Left colon (tissue), 2 donors: ENCODE data around the gene TERC. TPM values are rescaled to one million over a fixed set of nuclear protein-coding genes. Genes with fewer than 3 reads are reported as not detected.
A peak's percentile ranks its signal among the peaks of the same experiment; 100 is the strongest.
"Not testable (repeated sequence)": the region's sequence is repeated elsewhere in the genome, so short reads cannot be mapped to it uniquely, and the experiment has no call there.

Source experiments
- ATAC-seq: fragments of 200-7000 bp; cut with Tn5 transposase; one replicate; pipeline ENCODE4 v1.9.1; 2020; ENCODE audit warnings: mild to moderate bottlenecking, moderate library complexity
- DNase-seq, 2 donors: peaks; one replicate each; pipeline ENCODE4 v3.0.0-alpha.2; 2020
- intact Hi-C, 2 donors: fragments of 100-400 bp; cut with DNase I in 1 of 2; cut with micrococcal nuclease in 1 of 2; formaldehyde crosslinking; loops; one replicate each; pipeline versions ENCODE4 v1.11.2 to v1.14.0; 2022; cut with DNase I, micrococcal nuclease
- total RNA-seq, 2 donors: library from RNA; stranded (reverse); fragmentation: NEBNext Ultra II Directional; extraction: Animal tissue kit (Norgen Biotek cat#: 25700); gene quantifications; one replicate each; pipeline ENCODE4 v1.2.1, GENCODE V29; 2021
- donor health status: DM: no; HTN: no; CAD: no.
- donor health status: DM: yes; HTN: yes; CAD: no.

Gene TERC
- total RNA-seq, 2 donors from 2014 or later, result 4.8 TPM; not detected in 1

GRCh38 chr3:169772897-169773816 is 8.3 kb upstream of the TERC start, which contains the start of gene MYNN:
Gene MYNN (plus strand): TSS chr3:169773396. CDS start chr3:169774296, 900 bp downstream.
- DNase-seq, result peak; percentile 91 to 95
- intact Hi-C loops, result no loop called here
- ATAC-seq, result peak; percentile 86

- ATAC-seq, result peak; percentile 48
- intact Hi-C loops, result no loop called here
- DNase-seq, result peak; percentile 76 to 77
These were observed 7.5 kb upstream of the TERC start for GRCh38 chr3:169772305-169772896.

- DNase-seq (peak in 1 of 2 donors; percentile 56), ATAC-seq (peak; percentile 21)
- intact Hi-C loops, result no loop called here
These were observed 6.8 kb upstream of the TERC start for GRCh38 chr3:169771497-169772304.

GRCh38 chr3:169769287-169770181 is 4.7 kb upstream of the TERC start, which contains the start of gene ACTRT3:
Gene ACTRT3 (minus strand): TSS chr3:169769561. CDS start chr3:169769520, 41 bp downstream.
- ATAC-seq, result peak; percentile 25
- intact Hi-C loops, result no loop called here
- peak; percentile 68 to 85 for DNase-seq

- intact Hi-C loops, result loop anchor here in 1 of 2 donors (5.0 kb wide), 1 partner anchor 203 kb away; the partner anchor contains the start of gene SEC62
- DNase-seq, result peak; percentile 64 to 75
- peak; percentile 53 for ATAC-seq
These were observed 463 bp downstream of the TERC start for GRCh38 chr3:169764312-169764881.

- DNase-seq (no peak), ATAC-seq (no peak)
- intact Hi-C loops, result loop anchor here in 1 of 2 donors (5.0 kb wide), 1 partner anchor 207 kb away; the partner anchor contains the start of gene SEC62
These were observed 4.4 kb downstream of the TERC start for GRCh38 chr3:169760479-169760878.

GRCh38 chr3:169759256-169759655 is 5.6 kb downstream of the TERC start:
- intact Hi-C loops, result no loop called here
- DNase-seq (no peak), ATAC-seq (no peak)

- DNase-seq (no peak), ATAC-seq (peak; percentile 64)
- intact Hi-C loops, result no loop called here
These were observed 6.4 kb downstream of the TERC start for GRCh38 chr3:169758359-169758994.

GRCh38 chr3:169755488-169755887 is 9.4 kb downstream of the TERC start:
- ATAC-seq (no peak), DNase-seq (no peak)
- intact Hi-C loops, result no loop called here

GRCh38 chr3:169754711-169755110 is 10.1 kb downstream of the TERC start:
- DNase-seq, result no peak
- no peak for ATAC-seq
- intact Hi-C loops, result no loop called here

GRCh38 chr3:169751875-169752274 is 13.0 kb downstream of the TERC start:
- DNase-seq, result no peak
- ATAC-seq, result no peak
- intact Hi-C loops, result no loop called here

GRCh38 chr3:169750665-169751064 is 14.2 kb downstream of the TERC start:
- DNase-seq (no peak), ATAC-seq (no peak)
- intact Hi-C loops, result no loop called here

- DNase-seq (no peak), ATAC-seq (peak; percentile 66)
- intact Hi-C loops, result no loop called here
These were observed 16.2 kb downstream of the TERC start for GRCh38 chr3:169748670-169749069.

GRCh38 chr3:169746924-169747323 is 17.9 kb downstream of the TERC start:
- intact Hi-C loops, result no loop called here
- no peak for DNase-seq
- ATAC-seq, result no peak

GRCh38 chr3:169744366-169745054 is 20.4 kb downstream of the TERC start:
- ATAC-seq, result no peak
- no peak for DNase-seq
- intact Hi-C loops, result no loop called here

- intact Hi-C loops, result no loop called here
- ATAC-seq (no peak), DNase-seq (no peak)
These were observed 25.8 kb downstream of the TERC start for GRCh38 chr3:169739067-169739466.

- intact Hi-C loops, ATAC-seq, DNase-seq: not testable (repeated sequence)
These were observed 33.0 kb downstream of the TERC start for GRCh38 chr3:169731857-169732256.
